ENCODE results near the gene TM6SF1.
"Not testable (repeated sequence)": the region's sequence is repeated elsewhere in the genome, so short reads cannot be mapped to it uniquely, and the experiment has no call there.

Gene TM6SF1

DNA sequence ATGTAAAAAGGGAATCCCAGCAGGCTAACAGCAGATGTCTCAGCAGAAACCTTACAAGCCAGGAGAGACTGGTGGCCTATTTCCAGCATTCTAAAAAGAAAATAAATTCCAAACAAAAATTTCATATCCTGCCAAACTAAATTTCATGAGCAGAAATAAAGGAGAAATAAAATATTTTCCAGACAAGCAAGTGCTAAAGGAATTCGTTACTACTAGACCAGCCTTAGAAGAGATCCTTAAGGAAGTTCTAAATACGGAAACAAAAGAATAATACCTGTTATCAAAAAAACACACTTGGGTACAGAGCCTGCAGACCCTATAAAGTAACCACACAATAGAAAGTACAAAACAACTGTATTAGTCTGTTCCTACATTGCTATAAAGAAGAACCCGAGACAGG is 58.8 kb downstream of the TM6SF1 start:
- no peak for DNase-seq
- H3K36me3 ChIP-seq (replicated peaks; ENCODE audit: insufficient read depth, low read length) = no peaks in the 10 kb centered on the region
- no peaks in the 10 kb centered on the region for H3K9me3 ChIP-seq (replicated peaks; ENCODE audit: insufficient read depth, low read length)
- H4K20me1 ChIP-seq (ENCODE audit: insufficient read depth, low read length) = no peaks in the 10 kb centered on the region
- no peak overlapping the region for H3K9ac ChIP-seq (ENCODE audit: low read length)
- H3K27me3 ChIP-seq (replicated peaks; ENCODE audit: insufficient read depth, low read length) = no peaks in the 10 kb centered on the region
- no peak overlapping the region for H3K27ac ChIP-seq (ENCODE audit: low read length)
- H3K9me2 ChIP-seq (replicated peaks; ENCODE audit: insufficient read depth, low read length) = no peaks in the 10 kb centered on the region
- TF ChIP-seq, protein P1, sequence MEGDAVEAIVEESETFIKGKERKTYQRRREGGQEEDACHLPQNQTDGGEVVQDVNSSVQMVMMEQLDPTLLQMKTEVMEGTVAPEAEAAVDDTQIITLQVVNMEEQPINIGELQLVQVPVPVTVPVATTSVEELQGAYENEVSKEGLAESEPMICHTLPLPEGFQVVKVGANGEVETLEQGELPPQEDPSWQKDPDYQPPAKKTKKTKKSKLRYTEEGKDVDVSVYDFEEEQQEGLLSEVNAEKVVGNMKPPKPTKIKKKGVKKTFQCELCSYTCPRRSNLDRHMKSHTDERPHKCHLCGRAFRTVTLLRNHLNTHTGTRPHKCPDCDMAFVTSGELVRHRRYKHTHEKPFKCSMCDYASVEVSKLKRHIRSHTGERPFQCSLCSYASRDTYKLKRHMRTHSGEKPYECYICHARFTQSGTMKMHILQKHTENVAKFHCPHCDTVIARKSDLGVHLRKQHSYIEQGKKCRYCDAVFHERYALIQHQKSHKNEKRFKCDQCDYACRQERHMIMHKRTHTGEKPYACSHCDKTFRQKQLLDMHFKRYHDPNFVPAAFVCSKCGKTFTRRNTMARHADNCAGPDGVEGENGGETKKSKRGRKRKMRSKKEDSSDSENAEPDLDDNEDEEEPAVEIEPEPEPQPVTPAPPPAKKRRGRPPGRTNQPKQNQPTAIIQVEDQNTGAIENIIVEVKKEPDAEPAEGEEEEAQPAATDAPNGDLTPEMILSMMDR (IDR thresholded peaks at IDR 0.05; ENCODE audit: low read length) = no peak
- TF ChIP-seq EZH2 (optimal IDR thresholded peaks at IDR 0.05; ENCODE audit: low read depth, low read length) = no peak
- no peak for TF ChIP-seq EZH2phosphoT487 (IDR thresholded peaks at IDR 0.05; ENCODE audit: low read length)
- H3K4me1 ChIP-seq (ENCODE audit: low read length) = no peaks in the 10 kb centered on the region
- no peaks in the 10 kb centered on the region for H3F3A ChIP-seq (ENCODE audit: insufficient read depth, low read length)
- H3K4me2 ChIP-seq (ENCODE audit: low read depth, low read length) = no peak overlapping the region
- H3K79me2 ChIP-seq (ENCODE audit: low read length) = no peaks in the 10 kb centered on the region
- no peak overlapping the region for H2AFZ ChIP-seq (ENCODE audit: low read length)
- H3K4me3 ChIP-seq (ENCODE audit: low read length) = no peak overlapping the region

DNA sequence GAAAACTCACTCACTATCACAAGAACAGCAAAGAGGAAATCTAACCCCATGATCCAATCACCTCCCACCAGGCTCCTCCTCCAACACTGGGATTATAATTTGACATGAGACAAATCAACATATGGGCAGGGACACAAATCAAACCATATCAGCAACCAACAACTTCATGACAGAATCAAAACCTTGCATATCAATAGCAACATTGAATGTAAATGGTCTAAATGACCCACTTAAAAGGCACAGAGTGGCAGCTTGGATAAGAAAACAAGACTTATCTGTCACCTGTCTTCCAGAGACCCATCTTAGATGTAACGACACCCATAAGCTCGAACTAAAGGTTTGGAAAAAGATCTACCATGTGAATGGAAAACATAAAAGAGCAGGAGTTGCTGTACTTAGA is 59.4 kb downstream of the TM6SF1 start:
- Histone ChIP-seq H3K27ac (ENCODE audit: low read length) (no peak overlapping the region), H3K9ac (ENCODE audit: low read length) (no peak overlapping the region), H3K9me2 (replicated peaks; ENCODE audit: insufficient read depth, low read length) (no peaks in the 10 kb centered on the region), H3K4me3 (ENCODE audit: low read length) (no peak overlapping the region), H3F3A (ENCODE audit: insufficient read depth, low read length) (no peaks in the 10 kb centered on the region), H3K79me2 (ENCODE audit: low read length) (no peaks in the 10 kb centered on the region), H3K36me3 (replicated peaks; ENCODE audit: insufficient read depth, low read length) (no peaks in the 10 kb centered on the region), H2AFZ (ENCODE audit: low read length) (no peak overlapping the region), H4K20me1 (ENCODE audit: insufficient read depth, low read length) (no peaks in the 10 kb centered on the region), H3K4me2 (ENCODE audit: low read depth, low read length) (no peak overlapping the region), H3K9me3 (replicated peaks; ENCODE audit: insufficient read depth, low read length) (no peaks in the 10 kb centered on the region), H3K27me3 (replicated peaks; ENCODE audit: insufficient read depth, low read length) (no peaks in the 10 kb centered on the region), H3K4me1 (ENCODE audit: low read length) (no peaks in the 10 kb centered on the region)
- no peak for TF ChIP-seq EZH2 (optimal IDR thresholded peaks at IDR 0.05; ENCODE audit: low read depth, low read length)
- TF ChIP-seq EZH2phosphoT487 (IDR thresholded peaks at IDR 0.05; ENCODE audit: low read length) = no peak
- TF ChIP-seq, protein P1 (IDR thresholded peaks at IDR 0.05; ENCODE audit: low read length) = no peak
- no peak for DNase-seq

DNA sequence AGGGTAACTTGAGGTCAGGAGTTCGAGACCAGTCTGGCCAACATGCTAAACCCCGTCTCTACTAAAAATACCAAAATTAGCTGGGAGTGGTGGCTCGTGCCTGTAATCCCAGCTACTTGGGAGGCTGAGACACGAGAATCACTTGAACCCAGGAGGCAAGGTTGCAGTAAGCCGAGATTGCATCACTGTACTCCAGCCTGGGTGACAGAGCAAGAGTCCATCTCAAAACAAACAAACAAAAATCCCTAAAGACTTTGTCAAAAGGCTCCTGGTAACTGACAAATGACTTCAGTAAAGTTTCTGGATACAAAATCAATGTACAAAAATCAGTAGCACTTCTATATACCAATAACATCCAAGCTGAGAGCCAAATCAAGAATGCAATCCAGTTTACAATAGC is 62.1 kb downstream of the TM6SF1 start:
- H3F3A ChIP-seq (ENCODE audit: insufficient read depth, low read length); DNase-seq; H3K27ac ChIP-seq (ENCODE audit: low read length); H3K9me3 ChIP-seq (replicated peaks; ENCODE audit: insufficient read depth, low read length); H3K36me3 ChIP-seq (replicated peaks; ENCODE audit: insufficient read depth, low read length); H4K20me1 ChIP-seq (ENCODE audit: insufficient read depth, low read length); H2AFZ ChIP-seq (ENCODE audit: low read length); H3K27me3 ChIP-seq (replicated peaks; ENCODE audit: insufficient read depth, low read length); H3K79me2 ChIP-seq (ENCODE audit: low read length); H3K4me3 ChIP-seq (ENCODE audit: low read length); H3K4me2 ChIP-seq (ENCODE audit: low read depth, low read length); H3K9me2 ChIP-seq (replicated peaks; ENCODE audit: insufficient read depth, low read length); H3K9ac ChIP-seq (ENCODE audit: low read length); H3K4me1 ChIP-seq (ENCODE audit: low read length): not testable (repeated sequence)

DNA sequence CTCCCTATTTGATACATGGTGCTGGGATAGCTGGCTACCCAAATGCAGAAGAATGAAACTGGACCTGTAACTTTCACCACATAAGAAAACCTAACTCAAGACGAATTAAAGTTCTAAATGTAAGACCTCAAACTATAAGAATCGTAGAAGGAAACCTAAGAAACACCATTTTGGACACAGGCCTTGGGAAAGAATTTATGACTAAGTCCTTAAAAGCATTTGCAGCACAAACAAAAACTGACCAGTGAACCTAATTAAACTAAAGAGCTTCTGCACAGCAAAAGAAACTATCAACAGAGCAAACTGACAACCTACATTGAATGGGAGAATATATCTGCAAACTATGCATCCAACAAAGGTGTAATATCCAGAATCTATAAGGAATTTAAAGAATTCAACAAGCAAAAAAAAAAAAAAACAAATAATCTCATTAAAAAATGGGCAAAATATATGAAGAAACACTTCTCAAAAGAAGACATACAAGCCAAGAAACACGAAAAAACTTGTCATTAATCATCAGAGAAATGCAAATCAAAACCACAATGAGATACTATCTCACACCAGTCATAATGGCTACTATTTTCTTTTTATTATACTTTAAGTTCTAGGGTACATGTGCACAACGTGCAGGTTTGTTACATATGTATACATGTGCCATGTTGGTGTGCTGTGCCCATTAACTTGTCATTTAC is 63.2 kb downstream of the TM6SF1 start:
- Histone ChIP-seq H3K4me1 (ENCODE audit: low read length) (0 out of 2 replicates have a peak, but pooled peaks cover 5% of the 10 kb centered on the region), H3K4me3 (ENCODE audit: low read length) (no peak overlapping the region), H3K9me3 (replicated peaks; ENCODE audit: insufficient read depth, low read length) (no peaks in the 10 kb centered on the region), H4K20me1 (ENCODE audit: insufficient read depth, low read length) (no peaks in the 10 kb centered on the region), H3K79me2 (ENCODE audit: low read length) (no peaks in the 10 kb centered on the region), H3K9me2 (replicated peaks; ENCODE audit: insufficient read depth, low read length) (no peaks in the 10 kb centered on the region), H3K36me3 (replicated peaks; ENCODE audit: insufficient read depth, low read length) (no peaks in the 10 kb centered on the region), H3K27me3 (replicated peaks; ENCODE audit: insufficient read depth, low read length) (no peaks in the 10 kb centered on the region), H3K27ac (ENCODE audit: low read length) (no peak overlapping the region), H3K4me2 (ENCODE audit: low read depth, low read length) (no peak overlapping the region), H3F3A (ENCODE audit: insufficient read depth, low read length) (no peaks in the 10 kb centered on the region), H3K9ac (ENCODE audit: low read length) (no peak overlapping the region), H2AFZ (ENCODE audit: low read length) (no peak overlapping the region)
- no peak for DNase-seq
- TF ChIP-seq, protein P1 (IDR thresholded peaks at IDR 0.05; ENCODE audit: low read length) = no peak
- TF ChIP-seq EZH2phosphoT487 (IDR thresholded peaks at IDR 0.05; ENCODE audit: low read length) (no peak), EZH2 (optimal IDR thresholded peaks at IDR 0.05; ENCODE audit: low read depth, low read length) (no peak)
